HG03342 (cell line): ENCODE results near the gene GIMAP6.
"Not testable (repeated sequence)": the region's sequence is repeated elsewhere in the genome, so short reads cannot be mapped to it uniquely, and the experiment has no call there.

Experiments
- ATAC-seq: cut with Tn5 transposase; IDR thresholded peaks from one replicate; pipeline ENCODE4 v1.9.1; 2021; ENCODE audit warnings: mild to moderate bottlenecking, moderate library complexity; ENCODE audit not compliant: unreplicated experiment

GIMAP6 gene

DNA sequence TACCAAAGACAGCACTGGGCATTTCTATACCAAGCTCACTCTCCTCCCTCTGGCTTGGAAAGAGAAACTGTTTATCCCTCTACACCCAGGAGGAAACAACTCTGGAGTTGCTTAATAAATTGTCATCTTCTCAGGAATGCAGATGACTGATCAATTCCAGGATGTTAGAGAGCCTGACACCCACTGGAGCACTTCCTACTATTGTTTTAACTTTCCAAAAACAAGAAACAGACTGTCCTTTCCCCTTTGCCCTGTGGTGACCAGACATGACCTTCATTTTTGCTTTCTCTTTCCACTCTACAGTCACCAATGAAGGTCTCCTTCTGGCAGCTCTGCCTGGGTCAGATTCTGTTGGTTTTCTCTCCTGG lies 45.4 kb downstream of the GIMAP6 start:
- ATAC-seq = no peak

DNA sequence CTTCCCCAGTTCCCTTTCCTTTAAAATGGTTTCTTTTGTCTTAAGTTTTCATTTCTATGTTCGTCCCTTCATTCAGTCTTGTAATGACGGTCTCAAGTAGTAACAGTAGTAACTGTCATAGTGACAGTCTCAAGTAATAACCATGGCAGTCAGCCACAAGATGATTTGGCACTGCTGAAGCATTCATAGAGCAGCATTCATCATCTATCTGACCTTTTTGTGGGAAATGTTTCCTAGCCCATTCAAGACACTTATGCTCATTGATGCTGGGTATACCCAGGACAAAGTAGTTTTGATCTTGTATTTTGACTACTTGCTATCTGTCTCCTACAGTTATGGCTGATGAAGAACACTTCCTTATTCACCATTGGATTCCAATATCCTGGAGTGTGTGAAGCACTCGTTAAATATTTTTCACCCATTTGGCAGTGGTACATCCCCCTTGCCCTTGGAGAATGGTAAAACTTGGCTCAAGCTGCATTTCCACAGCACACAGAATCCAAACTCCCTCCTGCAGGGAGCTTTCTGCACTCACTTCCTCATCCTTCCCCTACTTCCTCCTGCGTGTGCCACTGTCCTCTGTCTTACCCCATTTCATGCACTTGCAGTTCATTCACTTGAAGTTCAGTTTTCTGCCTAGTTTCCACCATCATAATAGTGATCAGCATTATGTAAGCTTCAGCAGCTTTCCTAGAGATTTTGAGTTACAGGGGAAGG lies 46.0 kb downstream of the GIMAP6 start:
- no peak for ATAC-seq

DNA sequence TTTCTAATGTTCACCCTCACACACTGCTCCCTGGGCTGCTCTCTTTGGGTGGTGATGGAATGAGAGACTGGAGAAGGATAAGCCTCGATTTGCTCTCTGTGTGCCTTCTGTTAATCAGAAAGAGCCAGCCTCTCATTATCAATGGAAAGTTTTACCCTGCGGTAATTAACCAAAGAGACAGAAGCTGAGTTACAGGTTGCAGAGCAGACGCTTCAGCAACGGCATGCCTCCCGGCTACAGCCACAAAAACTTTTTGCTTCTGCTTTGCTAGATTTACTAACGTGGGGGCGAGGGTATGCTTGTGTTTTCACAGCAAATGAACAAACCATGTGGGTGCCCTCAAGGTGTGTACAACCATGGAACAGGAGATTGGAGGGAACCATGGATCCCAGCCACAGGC lies 47.0 kb downstream of the GIMAP6 start:
- no peak for ATAC-seq

GRCh38 chr7:150580638-150581394 lies 51.4 kb downstream of the GIMAP6 start:
- no peak for ATAC-seq

GRCh38 chr7:150579979-150580637 lies 52.1 kb downstream of the GIMAP6 start:
- not testable (repeated sequence) for ATAC-seq
